HG03378 (cell line): ENCODE measurements around the gene DAPK3.

Experiments used
- ATAC-seq: cut with Tn5 transposase; IDR thresholded peaks from one replicate; pipeline ENCODE4 v1.9.1; 2021; ENCODE audit warnings: mild to moderate bottlenecking, moderate library complexity; ENCODE audit not compliant: unreplicated experiment

Gene DAPK3

GRCh38 chr19:3932931-3933810 is 37.7 kb downstream of the DAPK3 start, which contains the start of gene NMRK2:
TSS of gene NMRK2 (plus strand) at chr19:3933069. CDS start at chr19:3933672, 603 bp downstream.
- no peak for ATAC-seq

GRCh38 chr19:3931041-3931440 is 39.9 kb downstream of the DAPK3 start:
- ATAC-seq = no peak

GRCh38 chr19:3923912-3924311 is 47.0 kb downstream of the DAPK3 start:
- ATAC-seq = no peak

- ATAC-seq = no peak
Measured at GRCh38 chr19:3923096-3923758, 47.7 kb downstream of the DAPK3 start.

GRCh38 chr19:3919793-3920192 is 51.1 kb downstream of the DAPK3 start:
- ATAC-seq = no peak

GRCh38 chr19:3916033-3916432 is 54.9 kb downstream of the DAPK3 start:
- no peak for ATAC-seq

GRCh38 chr19:3914199-3914598 is 56.7 kb downstream of the DAPK3 start:
- ATAC-seq = no peak

- ATAC-seq = no peak
Measured at GRCh38 chr19:3910105-3910504, 60.8 kb downstream of the DAPK3 start.
